GM20000 (cell line): ENCODE data around the gene CFAP58.

Experiments
- DNase-seq: peaks from one replicate; pipeline ENCODE4 v3.0.0; 2012; ENCODE audit warnings: low spot score
- TF ChIP-seq, protein P1 (sequence below): IDR thresholded peaks from 2 replicates; pipeline ENCODE4 v1.5.1; 2012; ENCODE audit warnings: mild to moderate bottlenecking, control low read depth; ENCODE audit errors: extremely low read depth, missing control alignments

CFAP58 gene

DNA sequence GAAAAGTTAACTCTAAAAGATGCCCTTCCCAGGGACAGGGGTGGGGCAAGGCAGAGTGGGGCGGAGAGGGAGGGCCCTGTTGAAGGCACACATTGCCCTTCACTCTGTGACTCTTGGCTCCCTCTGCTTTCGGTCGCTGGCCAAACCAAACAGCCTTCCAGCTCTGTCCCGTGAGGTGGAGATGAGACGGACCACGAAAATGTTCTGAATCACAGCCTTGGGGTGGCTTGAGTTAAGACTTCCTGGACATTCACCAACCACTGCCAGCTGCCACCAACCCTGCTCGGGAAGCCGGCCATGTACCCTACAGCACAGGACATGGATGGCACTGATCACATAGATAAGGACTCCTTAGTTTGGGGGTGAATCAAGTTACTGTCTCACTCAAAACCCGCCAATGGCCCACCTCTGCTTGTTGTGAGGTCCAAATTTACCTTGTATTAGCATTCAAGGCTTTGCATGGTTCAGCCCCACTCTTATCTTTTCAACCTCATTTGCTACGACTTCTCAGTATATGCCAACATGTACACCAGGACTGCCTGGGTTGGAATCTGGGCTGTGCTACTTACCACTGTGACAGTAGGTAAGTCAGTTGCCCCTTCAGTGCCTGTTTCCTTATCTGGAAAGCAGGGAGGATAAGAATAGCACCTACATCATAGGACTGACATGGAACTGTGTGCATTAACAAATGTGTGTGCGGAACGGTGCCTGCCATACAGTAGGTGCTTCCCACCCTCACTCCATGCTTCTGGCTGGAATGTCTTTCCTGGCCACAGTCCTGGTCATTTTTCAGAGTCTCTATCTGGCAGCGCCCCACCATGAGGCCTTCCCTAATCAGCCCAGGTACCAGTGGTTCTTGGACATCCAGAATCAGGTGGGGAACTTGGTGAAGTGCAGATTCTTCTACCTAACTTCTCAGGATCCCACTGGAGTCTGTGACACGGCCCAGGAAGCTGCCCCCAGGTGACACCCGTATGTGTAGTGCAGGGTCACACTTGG, 43.4 kb upstream of the CFAP58 start:
- TF ChIP-seq, protein P1, sequence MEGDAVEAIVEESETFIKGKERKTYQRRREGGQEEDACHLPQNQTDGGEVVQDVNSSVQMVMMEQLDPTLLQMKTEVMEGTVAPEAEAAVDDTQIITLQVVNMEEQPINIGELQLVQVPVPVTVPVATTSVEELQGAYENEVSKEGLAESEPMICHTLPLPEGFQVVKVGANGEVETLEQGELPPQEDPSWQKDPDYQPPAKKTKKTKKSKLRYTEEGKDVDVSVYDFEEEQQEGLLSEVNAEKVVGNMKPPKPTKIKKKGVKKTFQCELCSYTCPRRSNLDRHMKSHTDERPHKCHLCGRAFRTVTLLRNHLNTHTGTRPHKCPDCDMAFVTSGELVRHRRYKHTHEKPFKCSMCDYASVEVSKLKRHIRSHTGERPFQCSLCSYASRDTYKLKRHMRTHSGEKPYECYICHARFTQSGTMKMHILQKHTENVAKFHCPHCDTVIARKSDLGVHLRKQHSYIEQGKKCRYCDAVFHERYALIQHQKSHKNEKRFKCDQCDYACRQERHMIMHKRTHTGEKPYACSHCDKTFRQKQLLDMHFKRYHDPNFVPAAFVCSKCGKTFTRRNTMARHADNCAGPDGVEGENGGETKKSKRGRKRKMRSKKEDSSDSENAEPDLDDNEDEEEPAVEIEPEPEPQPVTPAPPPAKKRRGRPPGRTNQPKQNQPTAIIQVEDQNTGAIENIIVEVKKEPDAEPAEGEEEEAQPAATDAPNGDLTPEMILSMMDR = no peak
- no peak for DNase-seq

DNA sequence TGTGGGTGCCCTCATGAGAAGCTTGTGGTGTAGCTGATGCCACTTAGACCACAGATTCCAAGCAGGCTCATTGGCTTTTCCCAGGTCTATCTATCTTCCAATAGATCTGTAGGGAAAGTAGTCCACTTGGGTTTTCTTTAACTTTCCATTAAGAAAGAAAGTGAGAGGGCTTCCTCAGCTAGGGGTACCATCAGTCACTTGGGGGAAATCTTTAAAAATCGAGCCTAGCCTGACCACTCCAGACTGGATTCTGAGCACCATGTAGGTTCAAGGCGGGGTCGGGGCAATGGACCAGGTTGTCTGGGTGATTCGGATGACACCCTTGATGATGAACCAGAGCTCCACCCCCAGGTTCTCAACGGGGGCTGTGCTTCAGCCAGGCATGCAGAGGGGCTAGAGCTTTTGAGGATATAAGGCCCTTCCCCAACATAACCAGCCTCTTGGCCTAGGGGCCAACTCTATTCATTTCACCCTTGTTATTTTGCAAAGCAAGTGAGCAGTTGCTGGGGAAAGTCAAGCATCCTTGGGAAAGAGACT, 42.4 kb upstream of the CFAP58 start:
- TF ChIP-seq, protein P1 = no peak
- no peak for DNase-seq

GRCh38 chr10:104314591-104315485, 38.8 kb upstream of the CFAP58 start:
- TF ChIP-seq, protein P1 = no peak
- no peak for DNase-seq

DNA sequence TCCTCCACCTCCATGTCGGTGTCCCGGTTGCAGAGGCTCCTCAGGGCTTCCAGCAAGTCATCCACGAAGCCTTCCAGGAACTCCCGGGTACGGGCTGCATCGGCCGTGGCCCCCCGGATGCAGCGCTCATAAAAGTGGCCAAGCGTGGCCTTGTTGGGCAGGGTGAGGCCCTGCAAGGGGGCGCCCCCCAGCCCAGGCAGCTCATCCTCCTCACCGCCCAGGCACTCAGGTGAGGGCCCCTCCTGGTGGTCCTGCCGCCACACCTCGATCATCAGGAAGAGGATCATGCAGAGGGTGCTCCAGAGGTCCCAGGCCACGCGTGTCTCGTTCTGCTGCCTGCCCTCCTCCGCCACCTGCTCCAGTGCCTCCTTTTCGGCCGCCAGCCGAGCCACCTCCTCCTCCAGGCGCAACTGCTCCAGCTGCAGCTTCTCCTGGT, 38.1 kb upstream of the CFAP58 start:
- TF ChIP-seq, protein P1 = no peak
- no peak for DNase-seq

- TF ChIP-seq, protein P1 = no peak
- DNase-seq = no peak
These were observed 37.1 kb upstream of the CFAP58 start for GRCh38 chr10:104316321-104317099.

- no peak for DNase-seq
- TF ChIP-seq, protein P1 = no peak
These were observed 36.3 kb upstream of the CFAP58 start for GRCh38 chr10:104317269-104317710.
